ENCODE results near the gene LMBRD2.

Gene LMBRD2

GRCh38 chr5:36174119-36174518 lies 22.4 kb upstream of the LMBRD2 start:
- H3K4me3 ChIP-seq (ENCODE audit: low read depth, low read length), result no peak overlapping the region
- TF ChIP-seq, protein P1, sequence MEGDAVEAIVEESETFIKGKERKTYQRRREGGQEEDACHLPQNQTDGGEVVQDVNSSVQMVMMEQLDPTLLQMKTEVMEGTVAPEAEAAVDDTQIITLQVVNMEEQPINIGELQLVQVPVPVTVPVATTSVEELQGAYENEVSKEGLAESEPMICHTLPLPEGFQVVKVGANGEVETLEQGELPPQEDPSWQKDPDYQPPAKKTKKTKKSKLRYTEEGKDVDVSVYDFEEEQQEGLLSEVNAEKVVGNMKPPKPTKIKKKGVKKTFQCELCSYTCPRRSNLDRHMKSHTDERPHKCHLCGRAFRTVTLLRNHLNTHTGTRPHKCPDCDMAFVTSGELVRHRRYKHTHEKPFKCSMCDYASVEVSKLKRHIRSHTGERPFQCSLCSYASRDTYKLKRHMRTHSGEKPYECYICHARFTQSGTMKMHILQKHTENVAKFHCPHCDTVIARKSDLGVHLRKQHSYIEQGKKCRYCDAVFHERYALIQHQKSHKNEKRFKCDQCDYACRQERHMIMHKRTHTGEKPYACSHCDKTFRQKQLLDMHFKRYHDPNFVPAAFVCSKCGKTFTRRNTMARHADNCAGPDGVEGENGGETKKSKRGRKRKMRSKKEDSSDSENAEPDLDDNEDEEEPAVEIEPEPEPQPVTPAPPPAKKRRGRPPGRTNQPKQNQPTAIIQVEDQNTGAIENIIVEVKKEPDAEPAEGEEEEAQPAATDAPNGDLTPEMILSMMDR (IDR thresholded peaks at IDR 0.05; ENCODE audit: borderline replicate concordance, insufficient read depth, low read depth, low read length), result no peak

DNA sequence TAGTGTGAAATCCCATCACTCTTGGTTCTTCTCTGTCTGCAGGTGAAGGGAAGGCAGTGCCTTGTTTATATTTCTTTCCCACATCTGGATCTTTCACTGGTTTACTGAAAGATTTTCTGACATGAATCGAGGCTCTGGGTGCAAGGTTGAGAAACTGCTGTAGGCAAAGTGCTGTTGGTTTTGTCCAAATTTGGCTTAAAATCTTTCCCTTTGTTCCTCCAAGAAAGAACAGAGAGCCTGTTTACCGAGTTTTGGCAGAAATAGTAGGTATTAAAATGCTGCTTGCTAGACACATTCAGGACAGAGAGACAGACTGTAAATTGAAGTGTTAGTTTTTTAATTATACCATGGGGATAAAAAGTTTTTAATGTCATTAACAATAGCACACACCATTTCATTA lies 21.7 kb upstream of the LMBRD2 start:
- H3K4me3 ChIP-seq (ENCODE audit: low read depth, low read length), result no peak overlapping the region
- TF ChIP-seq, protein P1 (IDR thresholded peaks at IDR 0.05; ENCODE audit: borderline replicate concordance, insufficient read depth, low read depth, low read length), result no peak

- TF ChIP-seq, protein P1 (IDR thresholded peaks at IDR 0.05; ENCODE audit: borderline replicate concordance, insufficient read depth, low read depth, low read length), result no peak
These were observed 20.9 kb upstream of the LMBRD2 start for GRCh38 chr5:36172599-36172998.

DNA sequence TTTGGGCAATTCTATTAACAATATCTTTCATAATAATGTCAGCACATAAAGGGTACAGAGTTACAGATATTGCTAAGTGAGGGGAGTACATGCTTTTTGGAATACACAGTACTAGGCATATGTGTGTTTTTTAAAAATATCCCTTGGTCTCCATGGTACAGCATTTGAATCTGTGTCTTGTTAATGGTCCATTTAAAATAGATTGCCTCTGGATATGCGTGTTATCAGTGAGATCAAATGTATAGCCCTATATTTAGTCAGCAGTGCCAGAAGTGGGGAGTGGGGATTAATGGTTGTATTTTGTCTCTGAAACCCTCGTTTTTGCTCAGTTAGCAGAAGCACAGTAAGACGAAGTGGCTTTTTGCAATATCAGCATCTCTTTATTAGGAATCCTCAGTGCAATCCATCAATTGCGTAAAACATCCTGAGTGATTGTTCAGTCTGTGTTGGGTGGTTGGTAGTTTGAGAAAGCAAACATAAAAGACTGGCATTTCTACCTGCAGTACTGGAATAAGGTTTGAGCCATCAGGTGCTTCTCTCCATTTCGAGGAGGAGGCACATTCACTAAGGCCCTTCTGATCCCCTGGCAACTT lies 19.2 kb upstream of the LMBRD2 start:
- H3K4me3 ChIP-seq (ENCODE audit: low read depth, low read length), result no peak overlapping the region
- TF ChIP-seq, protein P1 (IDR thresholded peaks at IDR 0.05; ENCODE audit: borderline replicate concordance, insufficient read depth, low read depth, low read length), result no peak

More at GRCh38 chr5:36172599-36172998, 20.9 kb upstream of the LMBRD2 start:
- no peak overlapping the region for H3K4me3 ChIP-seq (ENCODE audit: low read depth, low read length)

- H3K4me3 ChIP-seq (ENCODE audit: low read depth, low read length), result no peak overlapping the region
- TF ChIP-seq, protein P1 (IDR thresholded peaks at IDR 0.05; ENCODE audit: borderline replicate concordance, insufficient read depth, low read depth, low read length), result no peak
These were observed 17.1 kb upstream of the LMBRD2 start for GRCh38 chr5:36168737-36169136.

DNA sequence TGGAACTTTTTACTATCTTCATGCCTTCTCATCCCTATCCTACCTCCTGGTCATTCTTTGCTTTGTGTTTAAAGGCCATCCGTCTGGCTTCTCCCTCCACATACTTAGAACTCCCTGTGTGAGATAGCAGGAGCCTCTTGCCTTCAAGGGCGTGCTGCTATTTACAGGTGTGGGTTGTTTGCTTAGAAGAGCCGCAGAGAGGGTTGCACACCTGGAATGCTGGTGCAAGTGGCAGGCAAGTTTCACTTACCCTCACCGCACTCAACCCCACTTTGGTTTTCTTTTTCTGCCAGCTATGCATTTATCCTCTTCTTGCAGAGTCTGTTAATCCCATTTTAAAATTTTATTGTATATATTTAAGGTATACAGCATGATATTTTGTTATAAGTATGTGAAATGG lies 12.8 kb upstream of the LMBRD2 start:
- TF ChIP-seq, protein P1 (IDR thresholded peaks at IDR 0.05; ENCODE audit: borderline replicate concordance, insufficient read depth, low read depth, low read length), result no peak
- no peak overlapping the region for H3K4me3 ChIP-seq (ENCODE audit: low read depth, low read length)

DNA sequence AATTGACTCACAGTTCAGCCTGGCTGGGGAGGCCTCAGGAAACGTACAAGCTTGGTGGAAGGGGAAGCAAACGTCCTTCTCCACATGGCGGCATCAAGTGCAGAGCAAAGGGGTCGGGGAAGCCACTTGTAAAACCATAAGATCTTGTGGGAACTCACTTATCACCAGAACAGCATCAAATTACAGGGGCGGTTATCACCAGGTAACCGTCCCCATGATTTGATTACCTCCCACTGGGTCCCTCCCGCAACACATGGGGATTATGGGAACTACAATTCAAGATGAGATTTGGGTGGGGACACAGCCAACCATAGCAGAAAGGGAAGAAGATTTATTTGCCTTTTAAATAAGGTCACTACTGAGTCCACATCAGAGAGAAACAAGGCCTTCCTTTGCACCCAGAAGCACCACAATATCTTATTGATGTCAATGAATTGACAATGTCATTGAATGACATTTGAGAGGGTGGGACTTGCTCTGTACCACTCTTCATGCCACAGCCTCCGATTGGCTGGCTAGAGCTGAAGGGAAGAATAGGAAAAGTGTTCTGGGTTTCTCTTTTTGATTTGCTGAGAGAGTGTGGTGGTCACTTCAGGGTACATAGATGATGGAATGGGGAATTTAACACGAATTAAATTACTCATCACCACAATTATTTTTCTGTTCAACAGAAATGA lies 11.3 kb upstream of the LMBRD2 start:
- TF ChIP-seq, protein P1 (IDR thresholded peaks at IDR 0.05; ENCODE audit: borderline replicate concordance, insufficient read depth, low read depth, low read length), result no peak
- H3K4me3 ChIP-seq (ENCODE audit: low read depth, low read length), result no peak overlapping the region

All from GM12875 (cell line).